Measurements from ENCODE around the gene GDAP1L1.
"Not testable (repeated sequence)": the region's sequence is repeated elsewhere in the genome, so short reads cannot be mapped to it uniquely, and the experiment has no call there.

Gene GDAP1L1

DNA sequence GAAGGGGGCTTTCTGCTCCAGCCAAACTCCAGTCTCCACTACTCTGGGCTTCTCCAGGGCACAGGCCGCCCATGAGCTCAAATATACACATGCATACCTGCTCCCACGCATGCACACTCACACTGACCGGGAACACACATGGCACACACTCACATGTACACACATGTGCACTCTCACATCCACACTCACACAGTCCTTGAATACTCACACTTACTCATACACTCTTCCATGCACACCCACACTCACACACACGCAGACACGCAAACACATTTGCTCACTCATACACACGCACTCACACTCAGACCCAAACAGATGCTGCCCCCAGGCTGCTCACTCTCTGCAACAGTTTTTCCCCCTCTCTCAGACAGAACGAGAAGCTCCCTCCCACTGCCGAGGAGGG is 7.0 kb downstream of the GDAP1L1 start:
- DNase-seq (ENCODE audit: low read depth in 3 of 3) = no peak

DNA sequence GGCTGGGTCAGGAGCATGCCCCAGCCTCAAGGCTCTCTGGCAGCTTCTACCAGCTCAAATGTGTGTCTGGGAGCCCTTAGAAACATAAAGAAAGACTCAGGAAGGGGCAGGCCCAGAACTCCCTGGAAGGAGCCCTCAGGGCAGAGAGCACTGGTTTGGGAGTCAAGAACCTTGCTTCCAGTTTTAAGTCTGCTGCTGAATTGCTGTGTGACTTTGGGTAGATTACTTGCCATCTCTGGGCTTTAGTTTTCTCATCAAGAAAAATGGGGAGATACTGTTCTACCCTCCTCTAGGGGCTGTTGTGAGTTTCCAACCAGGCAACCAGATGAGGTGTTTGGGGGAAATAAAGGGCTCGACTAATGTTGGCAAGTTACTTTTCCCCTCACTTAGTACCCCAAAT is 8.8 kb downstream of the GDAP1L1 start:
- no peak for DNase-seq (ENCODE audit: low read depth in 3 of 3)

DNA sequence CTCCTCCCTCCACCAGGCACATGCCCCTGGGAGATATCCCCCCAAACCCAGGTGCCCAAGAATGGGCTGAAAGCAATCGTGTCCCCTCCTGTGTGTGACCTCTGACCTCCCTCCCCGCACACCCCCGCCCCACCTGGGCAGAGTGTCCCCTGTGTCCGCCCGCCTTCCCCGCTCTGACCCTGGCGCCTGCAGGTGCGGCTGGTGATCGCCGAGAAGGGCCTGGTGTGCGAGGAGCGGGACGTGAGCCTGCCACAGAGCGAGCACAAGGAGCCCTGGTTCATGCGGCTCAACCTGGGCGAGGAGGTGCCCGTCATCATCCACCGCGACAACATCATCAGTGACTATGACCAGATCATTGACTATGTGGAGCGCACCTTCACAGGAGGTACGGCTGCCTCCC is 9.9 kb downstream of the GDAP1L1 start:
- DNase-seq (ENCODE audit: low read depth in 3 of 3) = no peak

DNA sequence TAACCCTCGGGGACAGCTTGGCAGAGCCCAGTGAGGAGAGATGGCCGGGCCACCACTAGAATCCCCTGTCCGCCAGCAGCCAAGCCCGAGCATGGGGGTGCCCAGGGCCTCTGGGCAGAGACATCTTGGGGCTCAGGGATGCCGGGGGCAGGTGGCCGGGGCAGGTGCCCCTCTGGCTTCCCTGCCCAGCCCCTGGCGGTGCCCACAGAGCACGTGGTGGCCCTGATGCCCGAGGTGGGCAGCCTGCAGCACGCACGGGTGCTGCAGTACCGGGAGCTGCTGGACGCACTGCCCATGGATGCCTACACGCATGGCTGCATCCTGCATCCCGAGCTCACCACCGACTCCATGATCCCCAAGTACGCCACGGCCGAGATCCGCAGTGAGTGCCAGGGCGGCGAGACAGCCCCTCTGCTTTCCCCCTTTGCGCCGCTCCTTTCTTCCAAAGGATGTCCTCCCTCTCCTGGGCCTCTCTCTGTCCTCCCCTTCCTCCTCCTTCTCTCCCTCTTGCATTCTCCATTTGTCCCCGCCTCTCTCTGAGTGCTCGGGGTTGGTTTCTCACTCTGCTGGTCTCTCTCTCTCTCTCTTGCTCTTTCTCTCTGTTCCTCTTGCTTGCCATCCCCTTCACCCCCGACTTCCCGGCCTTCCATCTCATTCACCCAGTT is 11.2 kb downstream of the GDAP1L1 start:
- DNase-seq (ENCODE audit: low read depth in 3 of 3) = no peak

DNA sequence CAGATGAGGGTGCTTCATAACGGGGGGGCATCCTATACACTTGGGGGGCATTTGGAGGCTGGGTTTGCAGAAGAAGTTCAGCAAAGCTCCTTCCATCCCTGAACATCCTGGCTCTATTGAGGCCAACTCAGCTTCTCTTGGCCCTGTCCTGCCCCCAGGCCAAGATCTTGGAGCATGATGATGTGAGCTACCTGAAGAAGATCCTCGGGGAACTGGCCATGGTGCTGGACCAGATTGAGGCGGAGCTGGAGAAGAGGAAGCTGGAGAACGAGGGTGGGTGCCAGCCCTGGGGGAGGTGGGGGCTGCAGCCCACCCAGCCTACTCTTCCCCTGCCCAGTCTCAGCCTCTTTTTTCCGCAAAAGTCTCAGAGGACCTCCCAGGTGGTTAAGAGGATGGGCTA is 17.2 kb downstream of the GDAP1L1 start:
- no peak for DNase-seq (ENCODE audit: low read depth in 3 of 3)

DNA sequence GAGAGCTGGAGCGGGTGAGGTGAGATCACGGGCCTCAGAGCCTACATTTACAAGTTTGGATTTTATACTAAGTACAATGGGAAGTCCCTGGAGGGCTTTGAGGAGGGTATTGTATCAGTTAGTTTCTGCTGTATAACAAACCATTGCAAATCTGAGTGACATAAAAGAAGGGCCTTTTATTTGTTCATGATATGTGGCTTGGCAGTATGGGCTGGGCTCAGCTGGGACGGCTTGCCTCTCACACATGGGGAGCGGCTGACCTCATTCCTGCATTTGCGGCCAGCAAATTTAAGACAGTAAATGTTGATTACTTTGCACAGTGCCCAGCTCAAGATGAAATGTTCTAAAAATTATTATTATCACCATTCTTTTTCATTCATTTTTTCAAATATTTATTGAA is 21.7 kb downstream of the GDAP1L1 start:
- DNase-seq (ENCODE audit: low read depth in 3 of 3) = no peak

DNA sequence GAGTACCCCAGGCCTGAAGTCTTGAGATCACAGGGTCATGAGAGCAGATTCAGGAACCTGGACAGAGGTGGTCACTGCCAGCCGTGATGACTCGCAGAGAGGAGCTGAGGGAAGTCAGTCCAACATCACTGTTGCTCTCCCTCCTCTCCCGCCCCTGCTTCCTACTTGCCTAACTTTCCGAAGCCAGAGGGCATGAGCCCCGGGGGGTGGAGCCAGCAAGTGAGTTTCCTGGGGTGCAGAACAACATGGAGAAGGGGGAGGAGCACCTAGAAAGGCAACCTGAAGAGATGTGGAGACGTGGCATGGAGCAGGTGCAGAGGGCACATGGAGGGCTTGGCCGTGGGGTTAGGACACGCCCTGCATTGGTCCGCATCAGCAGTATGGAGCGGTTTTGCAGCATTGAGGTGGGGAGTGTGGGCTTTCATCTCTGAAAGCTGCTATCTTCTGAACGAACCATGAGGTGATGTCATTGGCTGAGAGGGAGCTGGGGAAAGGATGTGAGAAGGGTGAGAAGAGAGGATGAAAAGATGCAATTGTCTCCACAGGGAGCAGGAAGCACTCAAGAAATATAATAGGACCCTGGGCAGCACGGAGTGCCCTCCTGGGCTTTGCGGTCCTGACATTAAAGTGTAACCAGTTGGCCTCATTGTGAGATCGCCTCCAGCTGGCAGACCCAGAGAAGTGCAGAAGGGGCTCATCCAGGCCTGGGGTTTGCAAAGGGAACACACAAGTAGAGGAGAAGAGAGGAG is 25.0 kb downstream of the GDAP1L1 start:
- DNase-seq (ENCODE audit: low read depth in 3 of 3) = no peak

DNA sequence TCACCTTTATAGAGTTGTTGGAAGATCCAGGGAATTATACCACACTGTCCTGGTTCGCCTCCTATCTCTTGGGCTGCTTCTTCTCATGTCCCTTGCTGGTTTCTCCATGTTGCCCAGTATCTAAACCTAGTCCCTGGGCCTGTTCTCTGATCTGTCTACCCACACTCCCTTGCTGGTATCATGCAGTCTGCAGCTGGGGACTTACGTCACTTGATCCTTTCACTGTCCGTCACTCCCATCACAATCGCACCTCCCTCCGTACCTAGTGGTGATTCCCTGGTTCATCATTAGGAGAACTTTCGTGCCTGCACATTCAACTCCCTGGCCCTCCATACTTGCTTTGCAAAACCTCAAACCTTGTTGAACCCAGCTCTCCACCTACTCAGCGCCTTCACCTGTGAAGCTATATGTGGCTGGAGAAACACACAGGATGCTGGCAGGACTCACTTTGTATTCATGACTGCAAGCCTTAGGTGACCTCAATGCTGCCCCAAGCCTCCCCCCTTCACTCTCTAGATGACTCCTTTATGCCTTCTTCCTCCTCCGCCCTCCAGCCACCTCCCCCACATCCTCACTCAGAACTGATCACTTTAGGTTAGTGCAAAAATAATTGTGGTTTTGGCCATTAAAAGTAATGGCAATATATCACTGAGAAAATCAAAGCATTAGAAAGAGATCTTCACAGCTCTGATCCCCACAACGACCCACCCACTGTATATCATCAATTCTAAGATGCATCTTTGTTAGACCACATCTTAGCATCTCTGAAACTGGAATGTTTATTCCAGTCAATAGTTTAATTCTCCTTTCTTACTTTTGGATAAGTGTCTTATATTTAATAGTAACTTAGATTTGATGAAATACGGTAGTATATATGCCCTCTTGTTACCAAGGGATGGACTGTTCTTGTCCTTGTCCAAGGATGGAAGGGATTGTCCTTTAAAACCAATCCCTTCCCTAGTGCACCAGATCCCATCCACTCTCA is 26.4 kb downstream of the GDAP1L1 start:
- DNase-seq (ENCODE audit: low read depth in 3 of 3) = no peak

DNA sequence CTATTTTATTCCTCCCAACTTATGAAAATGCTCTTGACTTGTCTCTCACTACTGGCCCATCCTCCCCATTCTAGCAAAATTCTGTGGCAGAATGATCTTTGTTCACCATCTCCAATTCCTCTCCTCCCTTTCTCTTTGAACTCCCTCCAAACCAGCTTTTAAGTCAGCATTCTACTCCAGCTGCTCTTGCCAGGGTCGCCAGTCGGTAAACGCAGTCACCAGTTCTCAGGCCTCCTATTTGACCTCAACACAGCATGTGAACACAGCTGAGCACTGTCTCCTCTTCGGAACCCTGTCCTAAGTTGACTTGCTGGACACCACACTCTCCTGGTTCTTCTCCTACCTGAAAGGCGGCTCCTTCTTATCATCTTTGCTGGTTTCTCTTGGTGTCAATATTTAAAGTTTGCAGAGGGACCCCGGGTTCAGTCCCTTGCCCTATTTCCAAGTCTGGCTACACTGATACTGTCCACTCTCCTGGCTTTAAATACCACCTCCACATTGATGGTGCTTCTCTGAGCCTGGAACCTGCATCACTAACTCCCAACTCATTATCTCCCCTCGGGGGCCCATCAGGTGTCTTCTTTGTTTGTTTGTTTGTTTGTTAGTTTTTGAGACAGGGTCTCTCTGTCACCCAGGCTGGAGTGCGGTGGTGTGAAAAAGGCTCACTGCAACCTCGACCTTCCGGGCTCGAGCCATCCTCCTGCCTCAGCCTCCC is 27.4 kb downstream of the GDAP1L1 start:
- DNase-seq (ENCODE audit: low read depth in 3 of 3) = no peak

DNA sequence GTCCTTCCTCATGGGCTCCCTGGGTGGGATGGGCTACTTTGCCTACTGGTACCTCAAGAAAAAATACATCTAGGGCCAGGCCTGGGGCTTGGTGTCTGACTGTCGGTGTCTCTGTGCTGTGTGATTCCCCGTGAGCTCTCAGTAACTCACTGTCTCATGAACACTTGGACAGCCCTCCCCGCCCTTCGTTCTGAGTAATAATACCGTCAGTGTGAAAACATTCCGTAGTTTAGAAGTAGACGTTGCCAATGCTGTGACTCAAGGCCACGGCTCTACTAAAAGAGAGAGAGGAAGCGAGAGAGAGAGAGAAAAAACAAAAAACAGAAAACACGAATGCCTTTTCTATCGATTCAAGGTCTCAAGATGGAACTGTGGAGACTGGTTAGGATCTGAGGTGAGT is 32.1 kb downstream of the GDAP1L1 start:
- no peak for DNase-seq (ENCODE audit: low read depth in 3 of 3)

DNA sequence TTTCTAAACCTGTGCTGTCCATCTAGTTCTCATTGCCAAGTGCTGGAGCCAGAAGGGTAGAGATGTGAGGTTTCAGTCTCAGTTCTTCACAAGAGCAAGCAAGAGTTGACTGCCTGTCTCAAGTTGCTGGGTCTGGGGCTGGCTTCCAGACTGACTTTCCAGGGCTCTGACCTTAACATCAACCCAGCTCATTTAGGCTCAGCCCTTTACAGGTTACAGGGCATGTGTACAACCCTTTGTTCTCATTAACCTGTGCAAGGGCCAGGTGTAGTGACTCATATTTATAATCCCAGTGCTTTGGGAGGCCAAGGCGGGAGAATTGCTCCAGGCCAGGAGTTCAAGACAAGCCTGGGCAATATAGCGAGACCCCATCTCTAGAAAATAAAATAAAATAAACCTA is 33.3 kb downstream of the GDAP1L1 start:
- DNase-seq (ENCODE audit: low read depth in 3 of 3) = no peak

DNA sequence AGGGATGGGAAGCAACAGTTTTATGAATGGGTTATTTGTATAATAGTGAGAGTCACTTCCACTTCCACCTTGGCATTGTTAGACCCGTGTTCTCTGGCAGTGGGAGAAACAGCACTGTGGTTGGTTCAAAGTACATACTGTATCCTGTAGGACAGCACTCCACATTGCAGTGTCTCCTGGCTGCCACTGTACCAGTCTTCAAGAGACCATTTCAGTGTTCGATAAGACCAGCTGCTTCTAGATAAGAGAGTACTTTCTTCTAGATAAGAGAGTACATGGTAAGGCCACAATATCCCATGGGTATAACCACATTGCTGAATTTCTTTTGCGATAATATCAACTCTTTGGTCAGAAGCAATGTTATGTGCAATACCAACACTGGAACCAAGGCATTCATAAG is 35.1 kb downstream of the GDAP1L1 start:
- DNase-seq (ENCODE audit: low read depth in 3 of 3) = no peak

DNA sequence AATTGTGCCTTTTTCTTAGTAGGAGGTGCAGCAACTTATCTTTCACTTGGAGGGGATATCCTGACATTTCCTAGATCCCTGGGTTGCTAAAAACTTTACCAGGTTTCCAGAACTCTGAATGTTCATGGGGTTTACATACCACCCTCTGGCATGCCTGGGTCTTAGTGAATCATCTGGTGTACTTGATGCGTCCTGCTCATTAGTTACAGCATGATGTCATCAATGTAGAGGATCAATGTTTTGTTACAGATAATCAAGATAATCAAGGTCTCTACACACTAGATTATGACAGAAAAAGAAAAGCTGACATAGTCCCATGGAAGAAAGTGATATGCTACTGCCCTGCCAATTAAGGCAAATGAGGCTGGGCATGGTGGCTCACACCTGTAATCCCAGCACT is 36.9 kb downstream of the GDAP1L1 start:
- no peak for DNase-seq (ENCODE audit: low read depth in 3 of 3)

DNA sequence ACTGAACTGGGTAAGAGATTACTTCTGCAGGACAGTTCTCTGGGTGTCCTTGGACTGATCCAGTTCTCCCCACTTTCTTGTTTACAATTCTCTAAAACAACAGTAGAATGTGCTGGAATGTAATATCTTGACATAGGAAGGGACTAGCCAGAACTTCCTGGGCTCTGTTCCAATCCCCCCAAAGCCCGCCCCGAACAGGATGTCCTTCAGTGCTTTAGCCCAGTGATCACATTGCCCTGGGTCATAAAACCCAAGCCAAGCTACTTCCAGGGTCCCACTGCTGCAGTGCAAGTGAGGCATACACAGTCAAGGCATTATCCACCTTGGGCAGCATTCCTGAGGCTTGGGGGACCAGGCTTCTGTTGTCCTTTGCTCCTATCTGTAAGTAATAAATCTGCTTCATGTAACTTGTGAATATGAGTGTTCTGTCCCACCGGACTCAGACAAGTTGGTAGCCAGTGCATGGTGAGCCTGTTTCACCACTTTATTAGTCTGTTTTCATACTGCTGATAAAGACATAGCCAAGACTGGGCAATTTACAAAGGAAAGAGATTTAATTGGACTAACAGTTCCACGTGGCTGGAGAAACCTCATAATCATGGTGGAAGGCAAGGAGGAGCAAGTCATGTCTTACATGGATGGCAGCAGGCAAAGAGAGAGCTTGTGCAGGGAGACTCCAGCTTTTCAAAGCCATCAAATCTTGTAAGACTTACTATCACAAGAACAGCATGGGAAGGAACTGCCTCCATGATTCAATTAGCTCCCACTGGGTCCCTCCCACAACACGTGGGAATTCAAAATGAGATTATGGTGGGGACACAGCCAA is 40.4 kb downstream of the GDAP1L1 start:
- no peak for DNase-seq (ENCODE audit: low read depth in 3 of 3)

DNA sequence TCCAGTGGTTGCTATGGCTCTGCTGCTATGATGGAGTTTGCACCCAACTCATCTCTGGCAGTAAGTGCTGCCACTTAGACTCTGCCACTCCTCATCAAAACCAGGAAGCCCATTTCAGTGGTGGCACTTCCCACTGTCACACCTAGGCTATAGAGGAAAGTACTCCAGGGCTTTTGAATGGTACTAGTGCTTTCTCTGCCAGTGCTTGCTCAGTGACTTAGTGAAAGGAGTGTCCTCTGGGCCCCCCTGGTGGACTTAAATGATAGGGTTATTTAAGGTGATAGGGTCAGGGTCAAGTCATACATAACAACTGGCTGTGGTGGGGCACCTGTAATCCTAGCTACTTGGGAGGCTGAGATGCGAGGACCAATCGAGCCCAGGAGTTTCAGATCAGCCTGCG is 41.1 kb downstream of the GDAP1L1 start:
- no peak for DNase-seq (ENCODE audit: low read depth in 3 of 3)

DNA sequence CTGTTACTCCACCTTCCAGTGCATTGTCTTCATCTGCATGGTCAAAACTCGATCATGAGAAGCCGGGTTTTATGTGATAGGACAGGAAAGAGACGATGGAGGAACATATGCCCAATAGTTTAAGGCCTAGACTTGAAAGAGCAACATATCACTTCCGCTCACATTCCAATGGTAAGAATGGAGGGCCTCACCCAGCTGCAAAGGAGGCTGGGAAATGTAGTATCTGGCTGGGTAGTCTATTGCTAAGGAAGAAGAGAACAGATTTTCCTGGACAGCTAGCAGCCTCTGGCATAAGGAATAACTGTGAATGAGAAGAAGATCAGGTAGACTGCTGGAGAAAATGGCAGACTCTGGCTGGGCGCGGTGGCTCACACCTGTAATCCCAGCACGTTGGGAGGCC is 44.6 kb downstream of the GDAP1L1 start:
- DNase-seq (ENCODE audit: low read depth in 3 of 3) = no peak

DNA sequence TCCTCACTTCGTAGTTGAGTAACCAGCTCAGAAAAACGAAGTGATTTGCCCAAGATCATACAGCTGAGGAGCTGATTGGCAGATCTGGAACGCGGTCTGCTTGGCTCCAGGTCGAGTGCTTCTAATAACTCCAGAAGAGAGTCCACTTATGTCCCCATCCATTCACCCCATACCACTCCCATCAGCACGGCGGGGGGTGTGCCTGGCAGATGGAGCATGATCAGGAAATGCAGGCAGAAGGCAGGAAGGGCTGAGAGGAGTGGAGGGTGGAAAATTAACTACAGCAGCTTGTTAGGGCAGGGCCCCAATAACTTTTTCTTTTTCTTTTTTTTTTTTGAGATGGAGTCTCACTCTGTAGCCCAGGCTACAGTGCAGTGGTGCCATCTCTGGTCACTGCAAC is 48.9 kb downstream of the GDAP1L1 start:
- no peak for DNase-seq (ENCODE audit: low read depth in 3 of 3)

DNA sequence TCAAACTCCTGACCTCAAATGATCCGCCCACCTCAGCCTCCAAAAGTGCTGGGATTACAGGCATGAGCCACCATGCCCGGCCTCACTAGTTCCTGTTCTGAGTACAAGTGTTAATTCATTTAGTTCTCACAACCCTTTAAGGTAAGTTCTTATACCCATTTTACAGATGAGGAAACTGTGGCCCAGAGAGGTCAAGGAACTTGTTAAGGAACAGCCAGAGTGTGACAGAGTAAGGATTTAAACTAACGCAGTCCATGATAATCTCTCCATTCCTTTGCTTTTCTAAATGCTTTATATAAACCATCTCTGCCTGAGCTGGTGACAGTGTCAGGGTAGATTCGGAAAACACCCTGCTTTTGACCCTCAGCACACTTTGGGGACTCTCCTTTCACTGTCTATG is 50.6 kb downstream of the GDAP1L1 start:
- no peak for DNase-seq (ENCODE audit: low read depth in 3 of 3)

DNA sequence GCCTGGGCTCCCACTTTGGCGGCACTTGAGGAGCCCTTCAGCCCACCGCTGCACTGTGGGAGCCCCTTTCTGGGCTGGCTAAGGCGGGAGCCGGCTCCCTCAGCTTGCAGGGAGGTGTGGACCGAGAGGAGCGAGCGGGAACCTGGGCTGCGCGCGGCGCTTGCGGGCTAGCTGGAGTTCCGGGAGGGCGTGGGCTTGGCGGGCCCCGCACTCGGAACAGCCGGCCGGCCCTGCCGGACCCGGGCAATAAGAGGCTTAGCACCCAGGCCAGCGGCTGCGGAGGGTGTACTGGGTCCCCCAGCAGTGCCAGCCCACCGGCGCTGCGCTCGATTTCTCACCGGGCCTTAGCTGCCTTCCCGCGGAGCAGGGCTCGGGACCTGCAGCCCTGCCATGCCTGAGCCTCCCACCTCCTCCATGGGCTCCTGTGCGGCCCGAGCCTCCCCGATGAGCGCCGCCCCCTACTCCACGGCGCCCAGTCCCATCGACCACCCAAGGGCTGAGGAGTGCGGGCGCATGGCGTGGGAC is 52.0 kb downstream of the GDAP1L1 start:
- DNase-seq (ENCODE audit: low read depth in 3 of 3) = not testable (repeated sequence)

DNA sequence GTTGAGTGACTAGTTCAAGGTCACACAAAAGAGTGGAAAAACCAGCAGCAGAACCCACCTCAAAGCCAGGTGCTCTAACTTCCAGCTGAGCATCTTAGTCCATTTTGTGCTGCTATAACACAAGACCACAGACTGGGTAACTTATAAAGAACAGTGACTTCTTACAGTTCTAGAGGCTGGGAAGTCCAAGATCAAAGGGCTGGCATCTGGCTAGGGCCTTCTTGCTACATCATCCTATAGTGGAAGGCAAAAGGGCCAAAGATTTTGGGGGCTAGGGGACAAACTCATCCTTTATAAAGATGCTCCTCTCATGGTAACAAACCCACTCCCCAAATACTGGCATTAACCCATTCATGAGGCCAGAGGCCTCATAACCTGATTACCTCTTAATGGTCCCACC is 54.2 kb downstream of the GDAP1L1 start:
- DNase-seq (ENCODE audit: low read depth in 3 of 3) = no peak

All from stimulated activated CD4-positive, alpha-beta T cell treated with anti-CD3 and anti-CD28 coated beads, TNF-alpha, amount 100 ng/mL, for 4 hours (primary cell).